Endothelial cell of umbilical vein (primary cell): ENCODE data around the gene OLA1. TPM values are rescaled to one million over a fixed set of nuclear protein-coding genes. Genes with fewer than 3 reads are reported as not detected.

Experiments used
- BruUV-seq: library from RNA; stranded (reverse); fragments of 400-500 nt; replicated peaks from 2 replicates; lab custom pipeline; 2021; lab: Mats Ljungman, UMichigan
- CTCF ChIA-PET: fragments of 300-600, 350-600 bp; sonication (Branson Sonifier 250); formaldehyde crosslinking; loops from one replicate; lab custom pipeline; 2021; ENCODE audit warnings: antibody characterized with exemption, inconsistent platforms; lab: Charles Lee
- POLR2A ChIA-PET: fragments of 300-600, 350-600 bp; sonication (Branson Sonifier 250); formaldehyde crosslinking; loops from one replicate; lab custom pipeline; 2021; ENCODE audit warnings: antibody characterized with exemption, inconsistent platforms; lab: Charles Lee
- DNase-seq: peaks from one replicate; pipeline ENCODE4 v3.0.0-alpha.2; 2011; ENCODE audit warnings: low read depth, low spot score
- FAIRE-seq: peaks from 2 replicates; lab custom pipeline; 2011; peaks lifted over from hg19 to GRCh38; lab: Jason Lieb, UNC
- H2AFZ ChIP-seq: 2 replicates; pipeline ENCODE4 v1.6.0; 2012; ENCODE audit warnings: low read depth, low read length, control low read depth, inconsistent platforms
- H3K27ac ChIP-seq: 2 replicates; pipeline ENCODE4 v1.5.1; 2011; ENCODE audit warnings: low read depth, mild to moderate bottlenecking, control low read depth, low read length, moderate library complexity; ENCODE audit not compliant: insufficient read depth
- H3K27me3 ChIP-seq, 2 experiments: 2 replicates each; pipeline versions ENCODE4 v1.6.0 to v1.6.1; 2011; ENCODE audit warnings: low read length in 2 of 2, mixed read lengths in 1 of 2; ENCODE audit not compliant: control insufficient read depth in 2 of 2, insufficient read depth in 2 of 2
- H3K36me3 ChIP-seq, 2 experiments: 2 replicates in 1 of 2; 3 replicates in 1 of 2; pipeline ENCODE4 v1.5.1; 2011; ENCODE audit warnings: low read length in 2 of 2, mild to moderate bottlenecking in 1 of 2, moderate library complexity in 1 of 2; ENCODE audit not compliant: control insufficient read depth in 2 of 2, insufficient read depth in 2 of 2; ENCODE audit errors: extremely low read depth in 1 of 2
- H3K4me1 ChIP-seq: 3 replicates; pipeline ENCODE4 v1.5.1; 2011; ENCODE audit warnings: mild to moderate bottlenecking, low read length; ENCODE audit not compliant: control insufficient read depth, insufficient read depth; ENCODE audit errors: extremely low read depth
- H3K4me2 ChIP-seq: 2 replicates; pipeline ENCODE4 v1.6.1; 2011; ENCODE audit warnings: low read length, control low read depth, mixed read lengths; ENCODE audit not compliant: insufficient read depth
- H3K4me3 ChIP-seq, 3 experiments: fragments of 200-600 bp in 1 of 3; sonication (generic), shearing (Covaris generic) in 1 of 3; replicated peaks in 1 of 3; 2 replicates each; pipeline ENCODE4 v1.5.1; 2011 to 2016; ENCODE audit warnings: control low read depth in 3 of 3, low read length in 3 of 3, mild to moderate bottlenecking in 2 of 3, inconsistent platforms in 1 of 3, low read depth in 1 of 3, moderate library complexity in 1 of 3; ENCODE audit not compliant: insufficient read depth in 1 of 3
- H3K79me2 ChIP-seq: 2 replicates; pipeline ENCODE4 v1.6.0; 2012; ENCODE audit warnings: low read length, inconsistent platforms; ENCODE audit not compliant: control insufficient read depth, insufficient read depth
- H3K9ac ChIP-seq: replicated peaks from 2 replicates; pipeline ENCODE3; 2011; ENCODE audit warnings: low read length, control low read depth; ENCODE audit not compliant: insufficient read depth; ENCODE audit errors: extremely low read depth
- H3K9me1 ChIP-seq: replicated peaks from 3 replicates; pipeline ENCODE4 v1.6.0; 2011; ENCODE audit warnings: mild to moderate bottlenecking, low read length; ENCODE audit not compliant: control insufficient read depth, insufficient read depth; ENCODE audit errors: extremely low read depth
- H3K9me3 ChIP-seq: replicated peaks from 2 replicates; pipeline ENCODE4 v1.5.1; 2012; ENCODE audit warnings: low read length, inconsistent platforms; ENCODE audit not compliant: control insufficient read depth, insufficient read depth
- H4K20me1 ChIP-seq: replicated peaks from 2 replicates; pipeline ENCODE3; 2011; ENCODE audit warnings: mild to moderate bottlenecking, low read length; ENCODE audit not compliant: control insufficient read depth, insufficient read depth; ENCODE audit errors: extremely low read depth
- EZH2 ChIP-seq: IDR thresholded peaks from 2 replicates; pipeline ENCODE4 v1.6.1; 2012; ENCODE audit warnings: borderline replicate concordance, low read depth, mild to moderate bottlenecking, moderate library complexity, low read length, inconsistent platforms; ENCODE audit not compliant: severe bottlenecking
- FOS ChIP-seq: IDR thresholded peaks from 2 replicates; pipeline ENCODE4 v1.6.1; 2011; ENCODE audit warnings: mild to moderate bottlenecking, low read length, moderate library complexity, borderline replicate concordance; ENCODE audit not compliant: insufficient read depth
- POLR2AphosphoS5 ChIP-seq: IDR thresholded peaks from 2 replicates; pipeline ENCODE4 v1.6.1; 2012; ENCODE audit warnings: low read depth, mild to moderate bottlenecking, control low read depth, low read length, moderate library complexity; ENCODE audit not compliant: insufficient read depth
- dilution Hi-C: fragments of 300-500 bp; cut with MboI; formaldehyde crosslinking; loops from one replicate; pipeline ENCODE4 v1.15.0; 2019; ENCODE audit warnings: low sequenced_read_pairs; ENCODE audit not compliant: extremely low pct_ligation_motif_present
- intact Hi-C: fragments of 100-400 bp; cut with micrococcal nuclease; formaldehyde crosslinking; loops from one replicate; pipeline ENCODE4 v1.10.0; 2022
- polyA plus RNA-seq, 4 experiments: library from polyadenylated mRNA; depleted of rRNA in 3 of 4; stranded (reverse) in 3 of 4; unstranded in 1 of 4; fragments of >200 nt; gene quantifications; 2 replicates each; pipeline versions ENCODE4 v1.2.1 to v1.2.3, GENCODE V29; 2011 to 2012; ENCODE audit warnings: missing spikeins in 1 of 4
- total RNA-seq: library from RNA; stranded (reverse); gene quantifications from 2 replicates; pipeline ENCODE4 v1.2.3, GENCODE V29; 2021
- TF ChIP-seq, protein P1 (sequence below), 2 donors: IDR thresholded peaks; 1 replicate in 1 of 2; 2 replicates in 1 of 2; pipeline ENCODE4 v1.5.1; 2011; ENCODE audit warnings: low read length in 2 of 2, mild to moderate bottlenecking in 2 of 2, moderate library complexity in 2 of 2, control low read depth in 1 of 2, inconsistent platforms in 1 of 2, low read depth in 1 of 2; ENCODE audit not compliant: insufficient read depth in 1 of 2; ENCODE audit errors: extremely low read depth in 1 of 2

Gene OLA1
- total and polyA plus RNA-seq, 2 donors (not counting 3 experiments of a cell fraction or from before 2014, with no cell fraction given): 30.6 to 93.9 TPM

DNA sequence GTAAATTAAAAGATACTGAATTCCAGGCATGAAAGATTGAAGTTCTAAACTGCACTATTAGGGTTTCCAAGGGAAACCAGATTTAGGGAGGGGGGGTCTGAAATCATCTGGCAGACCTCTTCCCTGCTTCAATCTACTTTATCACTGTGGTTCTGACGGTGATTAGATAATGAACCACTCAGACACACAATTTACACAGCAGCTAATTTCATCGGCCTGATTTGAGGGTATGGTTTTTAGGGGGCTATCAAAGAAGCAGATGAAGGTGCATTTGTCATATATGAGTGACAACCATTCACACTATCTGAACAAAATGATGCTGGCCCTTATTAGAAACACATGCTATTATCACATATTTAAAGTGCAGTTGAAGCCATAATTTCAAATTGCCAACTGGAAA lies 106.0 kb downstream of the OLA1 start:
- Histone ChIP-seq H3K27ac (no peak overlapping the region), H3K4me1 (no peaks in the 10 kb centered on the region), H3K36me3 (no peaks in the 10 kb centered on the region), H3K4me3 (no peak overlapping the region), H3K79me2 (peaks cover 12% of the 10 kb centered on the region), H3K9me3 (no peaks in the 10 kb centered on the region), H3K9me1 (no peaks in the 10 kb centered on the region), H3K9ac (no peak overlapping the region), H3K27me3 (no peaks in the 10 kb centered on the region), H3K4me2 (no peak overlapping the region), H4K20me1 (no peaks in the 10 kb centered on the region), H2AFZ (no peak overlapping the region)
- intact Hi-C loops: no loop called here
- DNase-seq: no peak
- FAIRE-seq: no peak
- TF ChIP-seq FOS: no peak
- no peak for TF ChIP-seq EZH2
- TF ChIP-seq POLR2AphosphoS5: no peak
- TF ChIP-seq, protein P1, sequence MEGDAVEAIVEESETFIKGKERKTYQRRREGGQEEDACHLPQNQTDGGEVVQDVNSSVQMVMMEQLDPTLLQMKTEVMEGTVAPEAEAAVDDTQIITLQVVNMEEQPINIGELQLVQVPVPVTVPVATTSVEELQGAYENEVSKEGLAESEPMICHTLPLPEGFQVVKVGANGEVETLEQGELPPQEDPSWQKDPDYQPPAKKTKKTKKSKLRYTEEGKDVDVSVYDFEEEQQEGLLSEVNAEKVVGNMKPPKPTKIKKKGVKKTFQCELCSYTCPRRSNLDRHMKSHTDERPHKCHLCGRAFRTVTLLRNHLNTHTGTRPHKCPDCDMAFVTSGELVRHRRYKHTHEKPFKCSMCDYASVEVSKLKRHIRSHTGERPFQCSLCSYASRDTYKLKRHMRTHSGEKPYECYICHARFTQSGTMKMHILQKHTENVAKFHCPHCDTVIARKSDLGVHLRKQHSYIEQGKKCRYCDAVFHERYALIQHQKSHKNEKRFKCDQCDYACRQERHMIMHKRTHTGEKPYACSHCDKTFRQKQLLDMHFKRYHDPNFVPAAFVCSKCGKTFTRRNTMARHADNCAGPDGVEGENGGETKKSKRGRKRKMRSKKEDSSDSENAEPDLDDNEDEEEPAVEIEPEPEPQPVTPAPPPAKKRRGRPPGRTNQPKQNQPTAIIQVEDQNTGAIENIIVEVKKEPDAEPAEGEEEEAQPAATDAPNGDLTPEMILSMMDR (IDR thresholded peaks at IDR 0.05; ENCODE audit: extremely low read depth in 1 of 2, insufficient read depth in 1 of 2, low read depth in 1 of 2, low read length in 2 of 2): no peak
- no TSS peak for BruUV-seq
- ChIA-PET CTCF (interaction anchor here (1.1 kb wide), 1 partner anchor 37 kb away, joined by 3 read pairs; no protein-coding TSS in a partner anchor), POLR2A (no interaction called here)
- dilution Hi-C loops: no loop called here

DNA sequence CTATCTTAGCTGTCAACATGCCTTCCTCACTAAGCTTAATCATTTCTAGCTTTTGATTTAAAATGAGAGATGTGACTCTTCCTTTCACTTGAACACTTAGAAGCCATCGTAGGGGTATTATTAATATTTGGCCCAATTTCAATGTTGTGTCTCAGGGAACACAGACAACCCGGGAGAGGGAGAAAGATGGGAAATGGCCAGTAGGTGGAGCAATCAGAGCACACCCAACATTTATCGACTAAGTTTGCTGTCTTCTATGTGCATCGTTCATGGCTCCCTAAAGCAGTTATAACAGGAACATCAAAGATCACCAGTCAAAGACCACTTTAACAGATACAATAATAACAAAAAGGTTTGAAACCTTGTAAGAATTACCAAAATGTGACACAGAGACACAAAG lies 110.2 kb downstream of the OLA1 start:
- dilution Hi-C loops (no loop called here), intact Hi-C loops (loop anchor here (1.0 to 10.0 kb wide), 2 partner anchors 203 to 253 kb away; no protein-coding TSS in a partner anchor)
- no peak overlapping the region for H3K9ac ChIP-seq
- peaks cover 3% of the 10 kb centered on the region for H3K79me2 ChIP-seq
- ChIA-PET CTCF (interaction anchor here (0.6 to 3.1 kb wide), 15 partner anchors 9 to 254 kb away, joined by 3 to 26 read pairs (median 5); no protein-coding TSS in a partner anchor), POLR2A (no interaction called here)
- H3K4me1 ChIP-seq: no peaks in the 10 kb centered on the region
- no peak overlapping the region for H3K4me2 ChIP-seq
- H3K27ac ChIP-seq: no peak overlapping the region
- H4K20me1 ChIP-seq: no peaks in the 10 kb centered on the region
- no peak overlapping the region for H2AFZ ChIP-seq
- H3K36me3 ChIP-seq: no peaks in the 10 kb centered on the region
- no peaks in the 10 kb centered on the region for H3K27me3 ChIP-seq
- no peaks in the 10 kb centered on the region for H3K9me1 ChIP-seq
- no peak overlapping the region for H3K4me3 ChIP-seq
- DNase-seq: peak; percentile 64
- no peaks in the 10 kb centered on the region for H3K9me3 ChIP-seq
- TF ChIP-seq, protein P1 (IDR thresholded peaks at IDR 0.05; ENCODE audit: extremely low read depth in 1 of 2, insufficient read depth in 1 of 2, low read depth in 1 of 2, low read length in 2 of 2): peak; percentile 48 to 49
- TF ChIP-seq FOS: no peak
- FAIRE-seq: peak; percentile 78
- no TSS peak for BruUV-seq
